ENCODE measurements around the gene SC5D.

The SC5D gene

GRCh38 chr11:121329781-121330395 is 37.3 kb downstream of the SC5D start:
- DNase-seq: no peak

- DNase-seq: no peak
Measured at GRCh38 chr11:121330614-121331435, 38.3 kb downstream of the SC5D start.

- no peak for DNase-seq
Measured at GRCh38 chr11:121334973-121335710, 42.6 kb downstream of the SC5D start.

- DNase-seq: no peak
Measured at GRCh38 chr11:121336279-121336937, 43.8 kb downstream of the SC5D start.

GRCh38 chr11:121337078-121337477 is 44.5 kb downstream of the SC5D start:
- DNase-seq: no peak

- DNase-seq: no peak
Measured at GRCh38 chr11:121337740-121338272, 45.2 kb downstream of the SC5D start.

- no peak for DNase-seq
Measured at GRCh38 chr11:121338536-121338935, 46.0 kb downstream of the SC5D start.

GRCh38 chr11:121340032-121340580 is 47.5 kb downstream of the SC5D start:
- no peak for DNase-seq

GRCh38 chr11:121341609-121342008 is 49.0 kb downstream of the SC5D start:
- DNase-seq: no peak

GRCh38 chr11:121344824-121345223 is 52.3 kb downstream of the SC5D start:
- DNase-seq: no peak

- no peak for DNase-seq
Measured at GRCh38 chr11:121347094-121347493, 54.5 kb downstream of the SC5D start.

- no peak for DNase-seq
Measured at GRCh38 chr11:121347813-121348212, 55.2 kb downstream of the SC5D start.

- no peak for DNase-seq
Measured at GRCh38 chr11:121348220-121348875, 55.8 kb downstream of the SC5D start.

GRCh38 chr11:121349790-121350189 is 57.2 kb downstream of the SC5D start:
- DNase-seq: no peak

- no peak for DNase-seq
Measured at GRCh38 chr11:121350314-121351082, 57.9 kb downstream of the SC5D start.

- DNase-seq: no peak
Measured at GRCh38 chr11:121351083-121351630, 58.6 kb downstream of the SC5D start.

- DNase-seq: no peak
Measured at GRCh38 chr11:121352251-121352891, 59.8 kb downstream of the SC5D start.

GRCh38 chr11:121354192-121354591 is 61.6 kb downstream of the SC5D start:
- no peak for DNase-seq

GRCh38 chr11:121356357-121356756 is 63.8 kb downstream of the SC5D start:
- DNase-seq: no peak

Measured in activated effector memory CD4-positive, alpha-beta T cell treated with anti-CD3 and anti-CD28 coated beads, Interleukin-2, amount 50 U/mL, for 16 hours (primary cell).